GM12874 (cell line): Measurements from ENCODE around the gene RPS29.

Experiments used
- TF ChIP-seq, protein P1 (sequence below): IDR thresholded peaks from 2 replicates; pipeline ENCODE4 v1.5.1; 2011; ENCODE audit warnings: low read depth, mild to moderate bottlenecking, control low read depth, low read length, moderate library complexity; ENCODE audit not compliant: insufficient read depth

Gene RPS29

DNA sequence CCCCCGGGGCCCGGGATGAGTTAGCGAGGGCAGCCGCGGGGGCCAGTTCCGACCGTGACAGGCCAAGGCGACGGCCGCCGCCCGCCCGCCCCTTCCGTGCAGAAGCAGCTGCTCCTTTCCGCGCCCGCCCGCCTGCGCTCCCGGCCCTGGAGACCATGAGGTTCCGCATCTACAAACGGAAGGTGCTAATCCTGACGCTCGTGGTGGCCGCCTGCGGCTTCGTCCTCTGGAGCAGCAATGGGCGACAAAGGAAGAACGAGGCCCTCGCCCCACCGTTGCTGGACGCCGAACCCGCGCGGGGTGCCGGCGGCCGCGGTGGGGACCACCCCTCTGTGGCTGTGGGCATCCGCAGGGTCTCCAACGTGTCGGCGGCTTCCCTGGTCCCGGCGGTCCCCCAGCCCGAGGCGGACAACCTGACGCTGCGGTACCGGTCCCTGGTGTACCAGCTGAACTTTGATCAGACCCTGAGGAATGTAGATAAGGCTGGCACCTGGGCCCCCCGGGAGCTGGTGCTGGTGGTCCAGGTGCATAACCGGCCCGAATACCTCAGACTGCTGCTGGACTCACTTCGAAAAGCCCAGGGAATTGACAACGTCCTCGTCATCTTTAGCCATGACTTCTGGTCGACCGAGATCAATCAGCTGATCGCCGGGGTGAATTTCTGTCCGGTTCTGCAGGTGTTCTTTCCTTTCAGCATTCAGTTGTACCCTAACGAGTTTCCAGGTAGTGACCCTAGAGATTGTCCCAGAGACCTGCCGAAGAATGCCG is 35.1 kb upstream of the RPS29 start:
- TF ChIP-seq, protein P1, sequence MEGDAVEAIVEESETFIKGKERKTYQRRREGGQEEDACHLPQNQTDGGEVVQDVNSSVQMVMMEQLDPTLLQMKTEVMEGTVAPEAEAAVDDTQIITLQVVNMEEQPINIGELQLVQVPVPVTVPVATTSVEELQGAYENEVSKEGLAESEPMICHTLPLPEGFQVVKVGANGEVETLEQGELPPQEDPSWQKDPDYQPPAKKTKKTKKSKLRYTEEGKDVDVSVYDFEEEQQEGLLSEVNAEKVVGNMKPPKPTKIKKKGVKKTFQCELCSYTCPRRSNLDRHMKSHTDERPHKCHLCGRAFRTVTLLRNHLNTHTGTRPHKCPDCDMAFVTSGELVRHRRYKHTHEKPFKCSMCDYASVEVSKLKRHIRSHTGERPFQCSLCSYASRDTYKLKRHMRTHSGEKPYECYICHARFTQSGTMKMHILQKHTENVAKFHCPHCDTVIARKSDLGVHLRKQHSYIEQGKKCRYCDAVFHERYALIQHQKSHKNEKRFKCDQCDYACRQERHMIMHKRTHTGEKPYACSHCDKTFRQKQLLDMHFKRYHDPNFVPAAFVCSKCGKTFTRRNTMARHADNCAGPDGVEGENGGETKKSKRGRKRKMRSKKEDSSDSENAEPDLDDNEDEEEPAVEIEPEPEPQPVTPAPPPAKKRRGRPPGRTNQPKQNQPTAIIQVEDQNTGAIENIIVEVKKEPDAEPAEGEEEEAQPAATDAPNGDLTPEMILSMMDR, result no peak

DNA sequence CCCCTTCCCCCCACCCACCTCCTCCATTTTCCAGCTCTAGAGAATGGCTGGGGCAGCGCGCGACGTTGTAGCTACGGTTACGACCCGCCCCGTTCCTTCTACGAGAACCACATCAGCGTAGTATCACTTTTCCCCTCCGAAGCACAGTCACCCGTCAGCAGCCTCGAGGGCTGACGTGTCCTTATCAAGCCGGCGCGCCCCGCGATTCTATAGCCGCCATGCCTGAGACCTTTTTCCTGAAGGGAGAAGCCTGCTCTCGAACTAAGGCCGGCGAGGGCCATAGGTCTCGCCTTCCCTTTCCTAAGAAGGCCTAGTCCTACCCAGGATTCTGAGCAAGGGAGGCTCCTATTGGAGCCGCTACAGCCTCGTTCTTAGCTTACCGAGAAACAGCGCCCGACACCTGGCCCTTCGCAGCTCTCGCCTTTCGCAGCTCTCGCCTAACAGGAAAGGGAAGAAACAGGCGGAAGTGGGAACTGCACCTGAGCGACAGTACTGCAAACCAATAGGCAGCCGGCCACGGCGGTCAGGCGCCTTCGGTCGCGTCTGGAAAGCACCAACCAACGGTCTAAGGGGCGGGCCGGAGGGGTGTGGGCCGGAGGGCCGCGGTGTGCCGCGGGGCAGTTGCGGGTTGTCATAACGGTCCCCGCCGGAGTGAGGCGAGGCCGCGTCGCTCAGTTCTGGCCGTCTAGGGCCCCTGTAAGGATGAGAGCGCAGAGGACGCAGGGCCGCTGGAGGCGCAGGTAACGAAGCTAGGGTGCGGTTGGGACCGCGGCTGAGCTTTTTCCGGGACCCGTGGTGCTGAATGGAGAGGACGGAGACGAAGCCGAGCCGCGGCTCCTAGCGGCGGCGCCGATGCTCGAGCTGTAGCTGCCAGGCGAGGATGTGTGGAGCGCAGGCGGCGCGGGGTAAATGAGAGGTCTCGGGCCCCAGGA is 34.3 kb upstream of the RPS29 start, which contains the start of the genes MGAT2 and RPL36AL:
Gene MGAT2, plus strand, starts transcription at position 618 of the 932 bp plus-strand sequence. CDS start 470 bp downstream, outside the sequence.
Gene RPL36AL, minus strand, starts transcription at position 445 of the 932 bp plus-strand sequence. CDS start 1,522 bp downstream, outside the sequence.
- TF ChIP-seq, protein P1, result peak; percentile 17; the same call in 1 of the 2 replicates

DNA sequence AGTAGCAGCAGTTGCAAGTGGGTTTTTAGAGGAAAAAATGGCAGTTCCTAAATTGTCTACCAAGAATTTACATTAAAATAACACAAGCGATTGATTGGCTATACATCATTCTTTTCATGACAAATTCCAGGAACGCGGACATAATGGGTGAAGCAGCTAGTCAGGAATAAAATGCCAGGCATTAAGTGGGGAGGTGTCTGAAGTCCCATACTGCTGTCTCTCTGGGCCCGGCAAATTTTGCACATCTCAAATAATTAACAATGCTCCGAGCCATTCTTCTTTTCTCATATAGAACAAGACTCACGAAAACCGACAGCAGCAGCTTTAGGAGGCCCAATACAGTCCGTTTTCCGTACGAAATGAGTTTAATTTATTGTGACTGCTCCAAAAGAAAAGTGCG is 33.5 kb upstream of the RPS29 start:
- TF ChIP-seq, protein P1, result no peak

DNA sequence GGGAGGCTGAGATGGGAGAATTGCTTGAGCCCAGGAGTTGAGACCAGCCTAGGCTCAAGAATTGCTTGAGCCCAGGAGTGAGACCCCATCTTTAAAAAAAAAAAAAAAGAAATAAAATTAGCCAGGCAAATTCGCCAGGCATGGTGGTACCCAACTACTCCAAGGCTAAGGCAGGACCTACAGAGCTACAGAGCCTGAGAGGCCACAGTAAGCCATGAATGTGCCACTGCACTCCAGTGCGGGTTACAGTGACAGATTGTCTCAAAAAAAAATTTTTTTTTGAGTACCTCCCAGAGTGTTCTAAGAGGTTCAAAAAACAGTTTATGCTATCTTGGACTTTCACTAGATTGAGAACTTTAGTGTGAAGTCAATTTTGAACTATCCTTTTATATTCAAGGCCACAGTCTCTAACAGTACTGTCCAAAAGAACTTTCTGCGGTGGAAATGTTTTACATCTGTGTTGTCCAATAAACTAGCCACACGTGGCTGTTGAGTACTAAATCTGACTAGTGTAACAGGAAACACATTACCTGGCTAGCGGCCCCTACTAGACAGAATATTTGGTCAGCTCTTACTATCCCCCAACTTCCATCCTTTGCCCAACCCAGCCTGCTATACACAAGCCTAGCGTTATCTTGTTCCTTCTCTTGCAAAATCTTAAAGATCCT is 31.8 kb upstream of the RPS29 start:
- TF ChIP-seq, protein P1, result no peak

DNA sequence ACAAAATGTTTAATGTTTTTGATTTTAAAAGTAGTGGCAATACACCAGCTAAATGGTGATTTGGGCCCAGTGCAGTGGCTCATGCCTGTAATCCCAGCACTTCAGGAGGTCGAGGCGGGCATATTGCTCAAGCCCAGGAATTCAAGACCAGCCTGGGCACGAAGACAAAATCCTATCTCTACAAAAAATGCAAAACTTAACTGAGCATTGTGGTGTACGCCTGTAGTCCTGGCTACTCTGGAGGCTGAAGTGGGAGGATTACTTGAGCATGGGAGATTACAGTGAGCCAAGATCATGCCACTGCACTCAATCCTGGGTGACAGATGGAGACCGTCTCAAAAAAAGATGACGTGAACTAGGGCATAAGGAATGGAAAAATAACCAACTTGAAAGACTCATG is 29.6 kb upstream of the RPS29 start:
- TF ChIP-seq, protein P1, result no peak

DNA sequence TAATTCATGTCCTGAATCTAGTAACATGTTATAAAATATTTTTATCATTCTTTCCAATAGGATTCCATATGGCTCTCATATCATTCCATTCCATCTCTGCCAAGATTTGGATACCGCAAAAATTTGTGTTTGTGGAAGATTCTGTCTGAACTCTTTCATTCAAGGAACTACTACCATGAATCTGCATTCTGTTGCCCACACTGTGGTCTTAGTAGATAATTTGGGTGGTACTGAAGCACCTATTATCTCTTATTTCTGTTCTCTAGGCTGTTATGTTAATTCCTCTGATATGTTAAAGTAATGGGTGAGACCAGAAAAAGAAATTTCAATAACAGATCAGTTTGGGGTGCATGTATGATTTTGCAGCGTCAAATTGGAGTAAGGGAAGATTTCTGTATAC is 28.0 kb upstream of the RPS29 start:
- TF ChIP-seq, protein P1, result no peak

DNA sequence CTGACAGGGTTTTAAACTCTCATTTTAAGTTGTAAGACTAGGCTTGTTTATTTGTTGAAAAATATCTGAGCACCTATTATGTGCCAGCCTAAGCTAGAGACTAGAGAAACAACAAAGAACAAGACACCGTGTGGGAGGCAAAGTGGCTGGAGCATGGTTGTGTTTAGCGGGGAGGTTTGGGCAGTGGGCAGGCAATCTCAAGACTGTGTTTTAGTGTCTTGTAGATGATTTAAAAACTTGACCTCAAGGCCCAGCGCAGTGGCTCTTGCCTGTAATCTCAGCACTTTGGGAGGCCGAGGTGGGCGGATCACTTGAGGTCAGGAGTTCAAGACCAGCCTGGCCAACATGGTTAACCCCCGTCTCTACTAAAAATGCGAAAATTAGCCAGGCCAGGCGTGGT is 26.5 kb upstream of the RPS29 start:
- TF ChIP-seq, protein P1, result no peak
